NT2/D1 (cell line): ENCODE measurements around the gene CLCN4.

Source experiments
- SUZ12 ChIP-seq: IDR thresholded peaks from 2 replicates; pipeline ENCODE4 v1.6.1; 2011; ENCODE audit not compliant: insufficient read length, insufficient read depth; ENCODE audit errors: extremely low read depth
- YY1 ChIP-seq: IDR thresholded peaks from 2 replicates; pipeline ENCODE4 v1.6.1; 2011; ENCODE audit not compliant: insufficient read length, insufficient read depth

DNA sequence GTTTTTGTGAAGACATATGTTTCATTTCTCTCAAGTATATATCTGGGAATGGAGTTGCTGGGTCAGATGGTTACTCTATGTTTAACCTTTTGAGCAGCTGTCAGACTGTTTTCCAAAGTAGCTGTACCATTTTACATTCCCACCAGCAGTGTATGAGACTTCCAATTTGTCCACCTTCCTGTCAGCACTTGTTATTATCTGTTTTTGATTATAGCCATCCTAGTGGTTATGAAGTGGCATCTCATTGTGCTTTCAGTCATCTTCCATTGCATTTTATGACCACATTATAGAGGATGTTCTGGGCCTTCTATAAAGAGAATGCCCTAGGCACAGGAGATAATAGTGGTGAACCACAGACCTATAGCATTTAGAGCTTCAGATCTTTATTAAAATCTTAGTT lies 39.2 kb downstream of the CLCN4 start:
- TF ChIP-seq YY1 (no peak), SUZ12 (no peak)
